Nephron progenitor cell (in vitro differentiated cells): ENCODE measurements around the gene HDDC3.
A peak's percentile ranks its signal among the peaks of the same experiment; 100 is the strongest.

Source experiments
- DNase-seq: peaks from one replicate; pipeline ENCODE4 v3.0.0; 2021
- H3K27ac Mint-ChIP-seq: 2 replicates; pipeline ENCODE4 v1.8.0; 2021; ENCODE audit warnings: mild to moderate bottlenecking, moderate library complexity, mixed read lengths
- H3K27me3 Mint-ChIP-seq: 2 replicates; pipeline ENCODE4 v1.8.0; 2021; ENCODE audit warnings: mild to moderate bottlenecking, low read depth, mixed read lengths; ENCODE audit not compliant: poor library complexity
- H3K36me3 Mint-ChIP-seq: 2 replicates; pipeline ENCODE4 v1.8.0; 2021; ENCODE audit warnings: low read depth, mixed read lengths
- H3K4me1 Mint-ChIP-seq: 2 replicates; pipeline ENCODE4 v1.8.0; 2021; ENCODE audit warnings: mixed read lengths
- H3K4me3 Mint-ChIP-seq: 2 replicates; pipeline ENCODE4 v1.8.0; 2021; ENCODE audit warnings: mild to moderate bottlenecking, moderate library complexity, mixed read lengths
- H3K9me3 Mint-ChIP-seq: 2 replicates; pipeline ENCODE4 v1.8.0; 2021; ENCODE audit warnings: mild to moderate bottlenecking, moderate library complexity, mixed read lengths
- CTCF ChIP-seq: fragments of 200-600 bp; sonication (generic); IDR thresholded peaks from 2 replicates; pipeline ENCODE4 v1.5.0; 2021; ENCODE audit warnings: antibody characterized with exemption

The HDDC3 gene

DNA sequence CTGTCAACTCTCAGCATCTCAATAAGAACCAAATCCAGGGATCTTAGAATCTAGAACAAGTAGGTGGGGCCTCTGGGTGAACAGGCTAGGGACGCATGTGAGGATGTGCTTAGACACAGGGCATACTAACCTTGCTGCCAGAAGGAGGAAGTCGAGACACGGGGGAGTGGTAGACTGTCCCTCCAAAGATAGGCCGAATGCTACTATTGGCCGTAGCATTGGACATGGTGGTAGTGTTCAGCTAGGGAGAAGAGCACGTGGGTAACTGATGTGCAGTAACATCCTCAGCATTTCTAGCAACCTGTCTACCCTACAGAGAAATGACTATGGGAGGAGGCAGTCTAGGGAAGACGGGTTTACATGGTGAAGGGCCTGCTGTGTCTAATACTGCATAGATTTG lies 37.9 kb upstream of the HDDC3 start:
- H3K27ac Mint-ChIP-seq = no peak overlapping the region
- H3K4me1 Mint-ChIP-seq = no peaks in the 10 kb centered on the region
- no peak for TF ChIP-seq CTCF
- no peak for DNase-seq
- H3K4me3 Mint-ChIP-seq = no peak overlapping the region
- peaks cover 70% of the 10 kb centered on the region for H3K36me3 Mint-ChIP-seq
- no peaks in the 10 kb centered on the region for H3K27me3 Mint-ChIP-seq
- no peaks in the 10 kb centered on the region for H3K9me3 Mint-ChIP-seq

- H3K4me3 Mint-ChIP-seq = no peak overlapping the region
- no peak for DNase-seq
- TF ChIP-seq CTCF = no peak
- no peaks in the 10 kb centered on the region for H3K27me3 Mint-ChIP-seq
- H3K36me3 Mint-ChIP-seq = peaks cover 71% of the 10 kb centered on the region
- H3K4me1 Mint-ChIP-seq = no peaks in the 10 kb centered on the region
- H3K9me3 Mint-ChIP-seq = no peaks in the 10 kb centered on the region
- H3K27ac Mint-ChIP-seq = no peak overlapping the region
Observed at GRCh38 chr15:90968434-90968833, 36.1 kb upstream of the HDDC3 start.

GRCh38 chr15:90967206-90967605 lies 34.9 kb upstream of the HDDC3 start:
- Mint-ChIP-seq H3K9me3 (no peaks in the 10 kb centered on the region), H3K4me3 (no peak overlapping the region), H3K4me1 (no peaks in the 10 kb centered on the region), H3K36me3 (peaks cover 75% of the 10 kb centered on the region), H3K27me3 (no peaks in the 10 kb centered on the region), H3K27ac (no peak overlapping the region)
- no peak for DNase-seq
- TF ChIP-seq CTCF = no peak

DNA sequence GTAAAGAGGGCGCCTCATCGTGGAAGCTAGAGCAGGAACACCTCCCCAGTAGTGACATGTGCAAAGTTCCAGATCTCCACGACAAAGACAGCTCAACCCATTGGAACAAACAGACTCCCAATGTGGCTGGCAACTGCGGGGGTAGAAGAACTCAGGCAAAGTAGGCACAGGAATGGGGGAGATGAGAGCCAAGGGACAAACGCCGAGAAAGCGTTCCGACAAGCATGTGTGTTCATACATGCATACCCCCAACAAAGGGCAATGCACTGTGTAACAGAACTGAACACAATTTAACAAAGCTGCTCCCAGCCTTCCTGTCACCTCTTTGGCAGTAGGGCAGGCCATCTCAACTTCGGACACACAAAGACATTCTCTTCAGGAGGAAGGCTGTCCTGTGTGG lies 33.9 kb upstream of the HDDC3 start:
- no peak overlapping the region for H3K27ac Mint-ChIP-seq
- no peak for TF ChIP-seq CTCF
- H3K36me3 Mint-ChIP-seq = peaks cover 85% of the 10 kb centered on the region
- H3K27me3 Mint-ChIP-seq = no peaks in the 10 kb centered on the region
- no peak overlapping the region for H3K4me3 Mint-ChIP-seq
- H3K4me1 Mint-ChIP-seq = no peaks in the 10 kb centered on the region
- no peak for DNase-seq
- no peaks in the 10 kb centered on the region for H3K9me3 Mint-ChIP-seq

- Mint-ChIP-seq H3K27me3 (peaks cover 3% of the 10 kb centered on the region), H3K4me1 (peaks cover 7% of the 10 kb centered on the region), H3K9me3 (no peaks in the 10 kb centered on the region), H3K36me3 (peaks cover 62% of the 10 kb centered on the region), H3K27ac (peak overlapping the region; percentile 66), H3K4me3 (no peak overlapping the region)
- no peak for DNase-seq
- no peak for TF ChIP-seq CTCF
Observed at GRCh38 chr15:90962021-90962420, 29.7 kb upstream of the HDDC3 start.

GRCh38 chr15:90960298-90961091 lies 28.1 kb upstream of the HDDC3 start:
- peaks cover 13% of the 10 kb centered on the region for H3K27me3 Mint-ChIP-seq
- no peak for DNase-seq
- TF ChIP-seq CTCF = no peak
- H3K36me3 Mint-ChIP-seq = peaks cover 47% of the 10 kb centered on the region
- H3K27ac Mint-ChIP-seq = no peak overlapping the region
- H3K4me3 Mint-ChIP-seq = no peak overlapping the region
- H3K9me3 Mint-ChIP-seq = no peaks in the 10 kb centered on the region
- H3K4me1 Mint-ChIP-seq = peaks cover 16% of the 10 kb centered on the region
